Activated CD4-positive, alpha-beta T cell treated with anti-CD3 and anti-CD28 coated beads, Interleukin-2, Interleukin-6, amounts not matched to agents 100 ng/mL and 50 ng/mL, durations not matched to agents 16 hours and 8 hours (primary cell): ENCODE measurements around the gene OR1C1.
"Not testable (repeated sequence)": the region's sequence is repeated elsewhere in the genome, so short reads cannot be mapped to it uniquely, and the experiment has no call there.

Source experiments
- DNase-seq: peaks from one replicate; pipeline ENCODE4 v3.0.0-alpha.2; 2020

Gene OR1C1, protein sequence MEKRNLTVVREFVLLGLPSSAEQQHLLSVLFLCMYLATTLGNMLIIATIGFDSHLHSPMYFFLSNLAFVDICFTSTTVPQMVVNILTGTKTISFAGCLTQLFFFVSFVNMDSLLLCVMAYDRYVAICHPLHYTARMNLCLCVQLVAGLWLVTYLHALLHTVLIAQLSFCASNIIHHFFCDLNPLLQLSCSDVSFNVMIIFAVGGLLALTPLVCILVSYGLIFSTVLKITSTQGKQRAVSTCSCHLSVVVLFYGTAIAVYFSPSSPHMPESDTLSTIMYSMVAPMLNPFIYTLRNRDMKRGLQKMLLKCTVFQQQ

GRCh38 chr1:247760456-247760855 lies at the start of gene OR1C1:
Gene OR1C1, minus strand, starts transcription at chr1:247760556. Its CDS starts 2,150 bp downstream, at chr1:247758406.
- no peak for DNase-seq

GRCh38 chr1:247797518-247797917 lies 37.2 kb upstream of the OR1C1 start:
- DNase-seq = no peak

DNA sequence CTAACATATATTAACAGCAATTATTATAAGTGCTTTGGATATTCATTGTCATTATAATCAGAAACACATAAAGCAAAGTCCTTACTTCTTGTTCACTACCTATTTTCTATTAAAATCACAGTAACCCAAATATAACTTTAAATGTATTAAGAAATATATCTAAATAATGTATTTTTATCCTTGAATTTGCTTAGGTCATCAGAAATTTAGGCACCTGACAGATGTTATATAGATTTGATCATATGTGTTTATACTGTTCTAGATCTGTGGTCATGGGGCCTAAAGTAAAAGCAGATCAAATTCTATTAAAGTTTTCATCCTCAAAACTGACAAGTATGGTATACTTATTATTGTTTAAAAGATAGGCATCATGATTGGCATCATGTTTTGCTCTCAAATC lies 9.2 kb upstream of the OR1C1 start:
- no peak for DNase-seq

DNA sequence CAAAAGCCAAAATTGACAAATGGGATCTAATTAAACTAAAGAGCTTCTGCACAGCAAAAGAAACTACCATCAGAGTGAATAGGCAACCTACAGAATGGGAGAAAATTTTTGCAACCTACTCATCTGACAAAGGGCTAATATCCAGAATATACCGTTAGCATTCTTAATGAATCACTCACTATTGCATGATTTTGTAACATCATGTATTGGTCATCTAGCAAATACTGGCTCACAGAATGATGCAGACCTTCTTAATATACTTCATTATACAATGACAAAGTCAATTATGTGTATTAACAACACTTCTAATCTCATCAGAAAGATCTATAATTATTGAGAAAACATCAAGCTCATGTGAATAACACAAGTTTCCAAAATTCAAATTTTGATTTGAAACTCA lies 6.0 kb downstream of the OR1C1 start:
- not testable (repeated sequence) for DNase-seq

DNA sequence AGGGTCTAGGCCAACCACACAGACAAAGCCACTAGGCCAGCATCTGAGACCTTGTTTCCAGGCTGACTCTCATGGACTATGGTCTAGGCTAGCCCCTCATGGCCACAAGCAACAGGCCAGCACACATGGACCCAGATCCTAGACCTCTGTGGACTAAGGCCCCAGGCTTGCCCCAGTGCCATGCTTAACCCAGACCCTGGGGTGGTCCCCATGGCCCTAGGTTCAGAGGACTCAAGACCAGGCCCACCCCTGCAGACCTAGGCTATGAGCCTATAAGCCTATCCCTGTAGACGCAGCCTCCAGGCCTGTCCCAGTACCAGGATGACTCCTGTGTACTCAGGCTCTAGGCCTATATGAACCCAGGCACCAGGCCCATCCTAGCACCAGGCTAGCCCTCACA lies 10.5 kb downstream of the OR1C1 start:
- no peak for DNase-seq

- no peak for DNase-seq
Observed at GRCh38 chr1:247748041-247748440, 12.3 kb downstream of the OR1C1 start, which contains the start of gene OR14A2. Gene OR14A2, minus strand, starts transcription at chr1:247748141.

DNA sequence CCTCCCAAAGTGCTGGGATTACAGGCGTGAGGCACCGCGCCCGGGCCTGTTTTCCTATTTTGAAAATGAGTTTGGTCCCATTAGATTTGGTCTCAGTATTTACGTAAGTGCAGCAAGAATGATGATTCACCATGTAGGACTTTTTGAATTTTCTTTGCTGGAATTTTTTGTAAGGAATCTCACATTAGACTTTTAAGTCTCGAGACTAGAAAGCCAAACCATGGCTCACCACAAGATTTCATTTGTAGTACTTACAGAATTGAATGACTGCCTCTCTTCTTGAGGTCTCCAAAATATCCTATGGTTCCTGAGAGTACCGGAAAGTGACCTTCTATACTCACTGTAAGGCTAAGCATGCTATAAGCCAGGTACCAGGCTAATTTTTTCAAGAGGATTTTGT lies 12.7 kb downstream of the OR1C1 start:
- DNase-seq = no peak

- no peak for DNase-seq
Observed at GRCh38 chr1:247746391-247746935, 13.9 kb downstream of the OR1C1 start.

- DNase-seq = not testable (repeated sequence)
Observed at GRCh38 chr1:247742215-247742760, 18.1 kb downstream of the OR1C1 start.

DNA sequence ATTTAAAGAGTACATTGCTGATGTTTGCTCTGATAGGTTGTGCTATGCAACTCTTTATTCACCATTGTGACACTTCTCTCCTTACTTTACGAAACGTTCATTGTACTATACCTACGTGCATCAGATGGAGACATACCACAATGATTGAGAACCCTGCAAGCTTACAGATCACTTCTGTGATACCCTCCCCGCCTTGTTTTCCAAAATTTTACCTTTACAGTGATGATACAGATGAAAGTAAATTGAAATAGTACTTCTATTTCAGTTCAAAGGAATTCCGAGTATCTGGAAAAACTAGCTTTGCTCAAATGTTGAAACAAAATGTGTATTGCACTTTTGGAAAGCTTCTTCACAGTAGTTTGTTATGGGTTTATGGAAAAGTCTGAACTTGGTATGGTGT lies 18.6 kb downstream of the OR1C1 start:
- no peak for DNase-seq

- no peak for DNase-seq
Observed at GRCh38 chr1:247740721-247741120, 19.6 kb downstream of the OR1C1 start.

DNA sequence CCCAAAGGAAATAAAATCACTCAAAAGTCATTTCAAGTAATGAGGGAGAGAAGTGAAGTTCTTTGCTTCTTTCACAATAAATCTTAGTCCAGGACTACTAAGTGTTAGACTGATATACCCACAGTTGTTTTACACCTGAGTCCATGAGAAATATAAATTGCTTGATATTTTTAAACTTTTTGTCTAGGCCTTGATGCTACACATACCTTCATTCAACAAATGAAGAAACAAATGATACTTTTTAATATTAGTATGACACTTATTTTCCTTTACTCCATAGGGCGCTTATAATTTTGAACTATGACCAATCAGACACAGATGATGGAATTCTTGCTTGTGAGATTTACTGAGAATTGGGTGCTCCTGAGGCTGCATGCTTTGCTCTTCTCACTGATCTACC lies 22.0 kb downstream of the OR1C1 start, which contains the start of gene OR14K1:
Gene OR14K1 (plus strand): TSS at position 301 of the 400 bp plus-strand sequence. CDS start 0 bp downstream, at position 301.
- DNase-seq = no peak

DNA sequence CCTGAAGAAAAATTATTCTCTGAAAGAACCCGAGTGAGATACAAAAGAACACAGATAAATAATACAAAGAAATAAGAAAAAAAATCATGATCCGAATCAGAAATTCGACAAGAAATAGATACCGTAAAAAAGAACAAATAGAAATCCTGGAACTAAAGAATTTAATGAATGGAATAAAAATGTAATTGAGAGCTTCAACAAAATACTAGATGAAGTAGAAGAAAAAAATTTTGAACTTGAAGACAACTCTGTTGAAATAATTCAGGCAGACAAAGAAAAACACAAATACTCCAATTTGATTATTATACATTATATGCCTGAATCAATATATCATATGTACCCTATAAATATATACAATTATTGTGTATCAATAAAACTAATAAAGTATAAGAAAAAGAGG lies 39.1 kb downstream of the OR1C1 start:
- no peak for DNase-seq

DNA sequence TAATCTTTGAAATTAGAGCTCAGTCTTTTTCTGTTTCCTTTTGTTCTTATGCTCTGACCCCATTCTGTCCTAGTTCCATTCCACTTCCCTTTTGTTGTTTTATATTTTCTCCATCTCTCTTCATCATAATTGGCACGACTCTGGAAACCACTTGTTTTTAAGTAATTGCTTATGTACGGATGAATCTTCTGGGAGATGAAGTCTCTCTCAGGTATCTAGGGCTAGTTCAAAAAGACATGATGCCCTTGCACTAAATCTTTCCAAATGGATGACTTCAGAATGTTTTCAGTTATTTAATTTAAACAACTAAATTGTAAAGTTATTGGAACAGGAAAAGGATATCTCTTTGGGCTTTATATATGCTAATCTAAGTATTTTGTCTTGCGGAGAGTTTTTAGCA lies 43.8 kb downstream of the OR1C1 start, which contains the start of gene OR6F1:
Gene OR6F1 (minus strand): TSS at position 101 of the 400 bp plus-strand sequence. CDS start 3,891 bp downstream, outside the sequence.
- no peak for DNase-seq

DNA sequence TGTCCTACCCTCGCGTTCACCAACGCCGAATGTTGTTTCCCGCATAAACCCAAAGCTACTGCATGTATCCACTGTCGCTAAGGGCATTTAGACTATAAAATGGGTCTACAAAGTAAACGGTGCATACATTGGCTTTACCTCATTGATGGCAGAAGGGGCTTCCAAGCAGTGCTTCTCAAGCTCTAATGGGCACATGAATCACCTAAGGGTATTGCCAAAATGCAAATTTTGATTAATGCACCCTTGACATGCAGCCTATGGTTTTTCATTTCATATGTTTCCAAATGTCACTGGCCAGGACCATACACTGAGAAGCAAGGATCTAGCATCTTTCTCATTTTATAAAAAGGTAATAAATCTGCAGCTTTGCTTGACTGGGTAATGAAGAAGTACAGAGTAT lies 46.6 kb downstream of the OR1C1 start:
- no peak for DNase-seq

DNA sequence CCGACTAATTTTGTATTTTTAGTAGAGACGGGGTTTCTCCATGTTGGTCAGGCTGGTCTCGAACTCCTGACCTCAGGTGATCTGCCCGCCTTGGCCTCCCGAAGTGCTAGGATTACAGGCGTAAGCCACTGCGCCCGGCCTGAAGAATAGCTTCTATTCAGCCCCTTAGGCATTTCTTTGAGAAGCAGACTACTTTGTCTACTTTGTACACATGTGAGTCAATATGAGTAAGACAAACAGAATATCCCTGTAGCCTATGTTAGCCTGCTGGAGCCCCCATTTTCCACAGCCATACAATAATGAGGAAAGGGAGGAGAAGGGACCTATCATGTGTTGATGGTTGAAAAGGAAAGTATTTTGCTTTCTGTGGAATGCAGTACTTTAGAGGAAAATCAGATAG lies 49.7 kb downstream of the OR1C1 start:
- DNase-seq = not testable (repeated sequence)
